HepG2 (cell line): Measurements from ENCODE around the gene MREG. TPM values are rescaled to one million over a fixed set of nuclear protein-coding genes. Genes with fewer than 3 reads are reported as not detected.
A peak's percentile ranks its signal among the peaks of the same experiment; 100 is the strongest.

Experiments
- ARNT ChIP-seq: fragments of 450-650 bp; IDR thresholded peaks from 2 replicates; pipeline ENCODE4 v1.6.1; 2017
- BHLHE40 ChIP-seq: IDR thresholded peaks from 2 replicates; pipeline ENCODE4 v1.6.1; 2011; ENCODE audit warnings: low read length, improper control_type of control experiment
- CREB3 ChIP-seq: sonication (generic); formaldehyde crosslinking; IDR thresholded peaks from 2 replicates; pipeline ENCODE4 v1.5.0; 2020; ENCODE audit warnings: missing genetic modification reagents
- DNMT3B ChIP-seq: conservative IDR thresholded peaks from 2 replicates; pipeline ENCODE4 v1.6.1; 2016; ENCODE audit warnings: missing biosample characterization, control low read depth
- DR1 ChIP-seq: sonication (generic); formaldehyde crosslinking; IDR thresholded peaks from 2 replicates; pipeline ENCODE4 v1.8.0; 2021; ENCODE audit warnings: mild to moderate bottlenecking, missing genetic modification reagents, inconsistent platforms
- EZH2 ChIP-seq: conservative IDR thresholded peaks from 2 replicates; pipeline ENCODE4 v1.6.1; 2012; ENCODE audit warnings: mild to moderate bottlenecking, low read depth, low read length, moderate library complexity
- FOXO1 ChIP-seq: sonication (generic); formaldehyde crosslinking; IDR thresholded peaks from 2 replicates; pipeline ENCODE4 v1.4.0; 2020; ENCODE audit warnings: missing genetic modification reagents
- HOXA7 ChIP-seq: sonication (generic); formaldehyde crosslinking; IDR thresholded peaks from 2 replicates; pipeline ENCODE4 v1.8.1; 2022; ENCODE audit warnings: mild to moderate bottlenecking, missing genetic modification reagents, moderate library complexity
- KDM4B ChIP-seq: sonication (generic); formaldehyde crosslinking; IDR thresholded peaks from 2 replicates; pipeline ENCODE4 v1.4.0; 2020; ENCODE audit warnings: missing genetic modification reagents
- MTA3 ChIP-seq: sonication (generic); formaldehyde crosslinking; IDR thresholded peaks from 2 replicates; pipeline ENCODE4 v1.4.0; 2020; ENCODE audit warnings: missing genetic modification reagents
- NBN ChIP-seq: fragments of 450-650 bp; conservative IDR thresholded peaks from 2 replicates; pipeline ENCODE4 v1.6.1; 2017
- NFATC3 ChIP-seq: sonication (generic); formaldehyde crosslinking; IDR thresholded peaks from 2 replicates; pipeline ENCODE4 v1.5.1; 2020; ENCODE audit warnings: mild to moderate bottlenecking, missing genetic modification reagents
- PTBP1 ChIP-seq: fragments of 200-400 bp; formaldehyde crosslinking; IDR thresholded peaks from 2 replicates; pipeline ENCODE4 v1.6.1; 2018; ENCODE audit warnings: low read length, low read depth; ENCODE audit not compliant: poor library complexity, severe bottlenecking
- RORA ChIP-seq: sonication (generic); formaldehyde crosslinking; IDR thresholded peaks from 2 replicates; pipeline ENCODE4 v1.5.0; 2020; ENCODE audit warnings: mild to moderate bottlenecking, missing genetic modification reagents, moderate library complexity
- YEATS4 ChIP-seq: sonication (generic); formaldehyde crosslinking; IDR thresholded peaks from 2 replicates; pipeline ENCODE4 v1.4.0; 2020; ENCODE audit warnings: missing genetic modification reagents, borderline replicate concordance
- ZFP37 ChIP-seq: sonication (generic); formaldehyde crosslinking; IDR thresholded peaks from 2 replicates; pipeline ENCODE4 v1.4.0; 2020; ENCODE audit warnings: missing genetic modification reagents, borderline replicate concordance
- ZGPAT ChIP-seq: IDR thresholded peaks from 2 replicates; pipeline ENCODE4 v1.6.1; 2016; ENCODE audit warnings: mild to moderate bottlenecking
- ZMAT5 ChIP-seq: sonication (generic); formaldehyde crosslinking; IDR thresholded peaks from 2 replicates; pipeline ENCODE4 v1.5.0; 2020; ENCODE audit warnings: mild to moderate bottlenecking, low read depth, missing genetic modification reagents, borderline replicate concordance
- ZNF33B ChIP-seq: sonication (generic); formaldehyde crosslinking; IDR thresholded peaks from 2 replicates; pipeline ENCODE4 v1.5.1; 2020; ENCODE audit warnings: mild to moderate bottlenecking, missing genetic modification reagents
- ZNF34 ChIP-seq: sonication (generic); formaldehyde crosslinking; IDR thresholded peaks from 2 replicates; pipeline ENCODE4 v1.4.0; 2020; ENCODE audit warnings: mild to moderate bottlenecking, missing genetic modification reagents, borderline replicate concordance
- ZNF598 ChIP-seq: sonication (generic); formaldehyde crosslinking; IDR thresholded peaks from 2 replicates; pipeline ENCODE4 v1.5.1; 2020; ENCODE audit warnings: mild to moderate bottlenecking, missing genetic modification reagents, borderline replicate concordance
- ZNF639 ChIP-seq: conservative IDR thresholded peaks from 2 replicates; pipeline ENCODE4 v1.6.1; 2018; ENCODE audit warnings: missing genetic modification reagents
- polyA plus RNA-seq, 8 experiments: library from polyadenylated mRNA; depleted of rRNA in 3 of 8; stranded (reverse) in 7 of 8; unstranded in 1 of 8; fragments of >200 nt; fragmentation: Illumina TruSeq in 4 of 8; extraction: Trizol in 4 of 8; gene quantifications; 2 replicates each; pipeline versions ENCODE4 v1.2.1 to v1.2.3, GENCODE V29; 2011 to 2016; ENCODE audit warnings: low read depth in 4 of 8, missing spikeins in 1 of 8, mixed read lengths in 1 of 8; ENCODE audit not compliant: insufficient read depth in 1 of 8
- total RNA-seq, 5 experiments: library from RNA; depleted of rRNA; stranded (reverse); fragments of >200 nt; fragmentation: Illumina TruSeq; extraction: Trizol; gene quantifications; 2 replicates each; pipeline ENCODE4 v1.2.3, GENCODE V29; 2016; ENCODE audit warnings: low read depth in 1 of 5
- TF ChIP-seq, protein P1 (sequence below): sonication (generic); formaldehyde crosslinking; IDR thresholded peaks from 2 replicates; pipeline ENCODE4 v1.5.1; 2020; ENCODE audit warnings: missing genetic modification reagents, mild to moderate bottlenecking, borderline replicate concordance
- TF ChIP-seq, protein P2 (sequence below): sonication (generic); formaldehyde crosslinking; IDR thresholded peaks from 2 replicates; pipeline ENCODE4 v1.5.0; 2020; ENCODE audit warnings: missing genetic modification reagents

MREG gene
- total and polyA plus RNA-seq, 2 of the 13 experiments (the other 11 are each of a cell fraction or from before 2014, with no cell fraction given), result 7.5 to 23.3 TPM

GRCh38 chr2:215920244-215921100, 92.9 kb downstream of the MREG start (continued):
- TF ChIP-seq CREB3 (CRISPR knock-in tag), result no peak
- TF ChIP-seq ZNF34 (CRISPR knock-in tag), result no peak
- TF ChIP-seq BHLHE40, result no peak
- TF ChIP-seq YEATS4, result 0 out of 2 replicates have a peak, but pooled peaks have one; percentile 28
- TF ChIP-seq, protein P1, sequence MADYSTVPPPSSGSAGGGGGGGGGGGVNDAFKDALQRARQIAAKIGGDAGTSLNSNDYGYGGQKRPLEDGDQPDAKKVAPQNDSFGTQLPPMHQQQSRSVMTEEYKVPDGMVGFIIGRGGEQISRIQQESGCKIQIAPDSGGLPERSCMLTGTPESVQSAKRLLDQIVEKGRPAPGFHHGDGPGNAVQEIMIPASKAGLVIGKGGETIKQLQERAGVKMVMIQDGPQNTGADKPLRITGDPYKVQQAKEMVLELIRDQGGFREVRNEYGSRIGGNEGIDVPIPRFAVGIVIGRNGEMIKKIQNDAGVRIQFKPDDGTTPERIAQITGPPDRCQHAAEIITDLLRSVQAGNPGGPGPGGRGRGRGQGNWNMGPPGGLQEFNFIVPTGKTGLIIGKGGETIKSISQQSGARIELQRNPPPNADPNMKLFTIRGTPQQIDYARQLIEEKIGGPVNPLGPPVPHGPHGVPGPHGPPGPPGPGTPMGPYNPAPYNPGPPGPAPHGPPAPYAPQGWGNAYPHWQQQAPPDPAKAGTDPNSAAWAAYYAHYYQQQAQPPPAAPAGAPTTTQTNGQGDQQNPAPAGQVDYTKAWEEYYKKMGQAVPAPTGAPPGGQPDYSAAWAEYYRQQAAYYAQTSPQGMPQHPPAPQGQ (CRISPR knock-in tag), result no peak
- 0 out of 2 replicates have a peak, but pooled peaks have one; percentile 49 for TF ChIP-seq ZGPAT (CRISPR knock-in tag)
- no peak for TF ChIP-seq HOXA7 (CRISPR knock-in tag)
- no peak for TF ChIP-seq ZMAT5
- no peak for TF ChIP-seq ARNT
- 0 out of 2 replicates have a peak, but pooled peaks have one; percentile 28 for TF ChIP-seq FOXO1 (CRISPR knock-in tag)
- TF ChIP-seq DNMT3B (CRISPR knock-in tag), result no peak
- no peak for TF ChIP-seq NFATC3 (CRISPR knock-in tag)
- 0 out of 2 replicates have a peak, but pooled peaks have one; percentile 47 for TF ChIP-seq KDM4B (CRISPR knock-in tag)
- no peak for TF ChIP-seq ZFP37 (CRISPR knock-in tag)
- TF ChIP-seq ZNF598, result no peak
- TF ChIP-seq ZNF33B (CRISPR knock-in tag), result no peak
- TF ChIP-seq NBN, result no peak
- no peak for TF ChIP-seq DR1 (CRISPR knock-in tag)
- TF ChIP-seq, protein P2, sequence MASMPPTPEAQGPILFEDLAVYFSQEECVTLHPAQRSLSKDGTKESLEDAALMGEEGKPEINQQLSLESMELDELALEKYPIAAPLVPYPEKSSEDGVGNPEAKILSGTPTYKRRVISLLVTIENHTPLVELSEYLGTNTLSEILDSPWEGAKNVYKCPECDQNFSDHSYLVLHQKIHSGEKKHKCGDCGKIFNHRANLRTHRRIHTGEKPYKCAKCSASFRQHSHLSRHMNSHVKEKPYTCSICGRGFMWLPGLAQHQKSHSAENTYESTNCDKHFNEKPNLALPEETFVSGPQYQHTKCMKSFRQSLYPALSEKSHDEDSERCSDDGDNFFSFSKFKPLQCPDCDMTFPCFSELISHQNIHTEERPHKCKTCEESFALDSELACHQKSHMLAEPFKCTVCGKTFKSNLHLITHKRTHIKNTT (CRISPR knock-in tag), result no peak
- no peak for TF ChIP-seq ZNF639 (CRISPR knock-in tag)
- TF ChIP-seq EZH2, result no peak
- no peak for TF ChIP-seq PTBP1
- TF ChIP-seq RORA (CRISPR knock-in tag), result no peak
- TF ChIP-seq MTA3 (CRISPR knock-in tag), result no peak
